Left forelimb (tissue), 1 donor: ENCODE measurements around the gene ERC2.

Source experiments
- DNase-seq: peaks from one replicate; pipeline ENCODE4 v3.0.0-alpha.2; 2018; ENCODE audit warnings: low spot score

ERC2 gene

DNA sequence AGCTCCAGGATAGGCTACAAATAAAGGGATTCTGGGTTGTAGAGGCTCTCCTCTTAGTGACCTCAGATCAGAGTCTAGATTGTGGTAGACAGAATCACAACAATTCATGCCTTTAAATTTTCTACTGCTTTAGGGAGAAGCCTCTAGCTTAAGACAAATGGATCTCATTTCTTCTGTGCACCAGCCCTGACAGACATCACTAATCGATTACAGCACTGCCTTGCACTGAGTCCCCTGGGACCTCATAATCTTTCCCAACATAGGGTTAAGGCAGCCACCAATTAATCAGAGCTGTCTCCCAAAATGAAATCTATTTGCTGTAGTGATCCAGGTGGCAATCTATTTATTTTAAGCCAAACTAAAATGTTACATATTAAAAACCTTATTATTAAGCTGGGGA, 544.6 kb downstream of the ERC2 start:
- DNase-seq, result no peak

DNA sequence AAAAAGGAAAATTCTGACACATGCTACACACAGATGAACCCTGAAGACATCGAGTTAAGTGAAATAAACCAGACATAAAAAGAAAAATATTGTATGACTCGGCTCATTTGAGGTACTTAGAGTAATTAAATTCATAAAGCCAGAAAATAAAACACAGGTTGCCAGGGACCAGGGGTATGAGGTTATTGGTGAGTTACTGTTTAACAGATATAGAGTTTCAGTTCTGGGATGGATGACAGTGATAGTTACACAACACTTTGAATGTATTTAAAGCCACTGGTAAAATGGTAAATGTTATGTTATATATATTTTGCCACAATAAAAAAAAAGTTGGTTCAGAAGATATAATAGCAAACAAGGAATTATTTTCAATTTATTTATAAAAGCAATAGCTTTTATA, 545.1 kb downstream of the ERC2 start:
- DNase-seq, result no peak

DNA sequence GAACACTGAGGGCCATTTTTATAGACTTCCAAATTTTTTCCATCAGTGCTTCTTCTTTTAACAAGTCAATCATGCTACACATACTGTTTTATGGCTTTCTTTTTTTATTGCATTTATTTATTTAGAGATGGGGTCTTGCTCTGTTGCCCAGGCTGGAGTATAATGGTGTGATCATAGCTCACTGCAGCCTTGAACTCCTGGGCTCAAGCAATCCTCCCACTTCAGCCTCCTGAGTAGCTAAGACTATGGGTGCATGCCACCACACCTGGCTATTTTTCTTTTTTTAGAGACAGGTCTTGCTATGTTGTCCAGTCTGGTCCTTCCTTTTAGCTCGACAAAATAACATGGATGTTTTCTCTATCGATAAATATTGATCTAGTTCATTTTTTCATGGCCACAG, 555.4 kb downstream of the ERC2 start:
- no peak for DNase-seq

DNA sequence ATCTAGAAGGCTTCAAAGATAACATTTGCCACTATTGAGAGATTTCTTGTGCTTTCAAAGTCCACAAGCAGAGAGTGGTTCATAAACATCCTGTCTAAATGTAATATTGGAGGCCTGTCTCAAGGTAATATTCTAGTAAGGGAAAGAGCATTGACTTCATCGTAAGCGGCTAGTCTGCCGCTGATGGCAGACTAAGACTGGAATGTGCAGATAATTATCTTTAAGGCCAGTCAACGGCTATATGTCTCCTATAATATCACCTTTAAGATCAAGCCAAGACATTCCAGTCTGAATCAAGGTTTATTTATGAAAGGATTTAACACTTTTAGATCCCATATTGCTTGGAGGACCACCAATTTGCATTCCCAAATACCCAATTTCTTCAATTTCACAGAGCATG, 557.0 kb downstream of the ERC2 start:
- DNase-seq, result no peak

DNA sequence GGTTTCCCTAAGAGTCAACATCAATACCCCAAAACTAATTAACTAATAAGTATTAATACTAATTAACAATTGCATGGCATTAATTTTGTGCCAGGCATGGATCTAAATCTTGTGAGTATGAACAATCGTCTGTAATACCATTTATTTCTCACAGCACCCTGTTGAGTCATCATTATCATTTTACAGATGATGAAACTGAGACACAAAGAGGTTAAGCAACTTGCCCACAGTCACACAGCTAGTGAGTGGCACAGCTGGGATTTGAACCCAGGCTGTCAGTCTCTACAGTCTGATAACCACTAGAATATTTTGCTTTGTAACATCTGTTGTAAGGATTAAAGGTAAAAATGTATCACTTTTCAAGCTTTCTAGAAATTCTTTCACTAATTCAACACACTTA, 557.7 kb downstream of the ERC2 start:
- DNase-seq, result no peak

DNA sequence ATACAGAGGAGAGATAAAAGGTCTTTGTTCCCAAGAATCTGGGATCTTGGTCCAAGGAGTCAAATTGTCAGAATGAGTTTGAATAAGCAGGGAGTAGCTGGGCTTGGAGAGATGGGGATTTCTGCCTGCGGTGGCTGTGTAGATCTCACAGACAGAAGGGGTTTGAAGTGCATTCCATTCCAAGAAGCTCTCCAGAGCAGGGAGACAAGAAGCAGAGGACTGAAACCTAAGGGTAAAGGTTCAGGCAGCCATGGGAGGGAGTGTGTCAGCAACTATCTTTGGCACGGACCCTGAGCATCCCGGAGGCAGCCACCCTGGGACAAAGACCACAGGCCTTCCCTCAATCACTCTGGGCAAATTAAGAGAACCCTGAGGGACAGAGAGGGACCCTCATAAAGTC, 558.9 kb downstream of the ERC2 start:
- DNase-seq, result no peak

DNA sequence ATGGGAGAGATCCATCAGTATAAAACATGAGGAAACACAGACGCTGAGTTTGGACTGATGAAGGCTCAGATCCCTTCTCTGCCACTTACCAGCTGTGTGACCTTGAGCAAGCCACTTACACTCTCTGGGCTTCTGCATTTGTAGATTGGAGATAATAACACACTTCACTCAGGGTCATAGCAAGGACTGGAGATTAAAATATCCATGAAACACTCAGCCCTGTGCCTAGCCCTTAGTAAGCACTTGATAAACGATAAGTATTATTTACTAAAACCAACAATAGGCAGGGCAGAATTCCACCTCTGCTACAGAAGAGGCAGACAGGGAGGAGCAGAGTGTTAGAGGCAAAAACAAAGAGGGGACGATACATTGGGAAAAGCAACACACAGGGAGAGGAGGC, 560.7 kb downstream of the ERC2 start:
- no peak for DNase-seq

DNA sequence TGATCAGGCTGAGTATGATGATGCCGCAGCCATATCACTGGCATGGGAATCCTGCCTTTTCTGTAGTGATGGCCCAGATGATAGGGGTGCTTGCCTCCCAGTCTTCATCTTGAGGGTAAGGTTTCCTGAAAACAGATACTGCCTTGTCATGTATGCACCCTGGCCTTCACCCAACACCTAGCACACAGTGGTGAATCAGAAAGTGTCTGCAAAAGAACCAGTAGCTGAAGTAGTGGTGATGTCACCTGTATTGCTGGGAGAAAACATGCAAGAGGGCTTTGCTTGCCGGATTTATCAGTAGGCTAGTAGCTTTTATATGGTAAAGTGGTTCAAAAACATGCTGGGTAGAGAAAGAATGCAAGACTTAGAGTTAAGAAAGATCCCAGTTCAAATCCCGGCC, 561.4 kb downstream of the ERC2 start:
- DNase-seq, result no peak

DNA sequence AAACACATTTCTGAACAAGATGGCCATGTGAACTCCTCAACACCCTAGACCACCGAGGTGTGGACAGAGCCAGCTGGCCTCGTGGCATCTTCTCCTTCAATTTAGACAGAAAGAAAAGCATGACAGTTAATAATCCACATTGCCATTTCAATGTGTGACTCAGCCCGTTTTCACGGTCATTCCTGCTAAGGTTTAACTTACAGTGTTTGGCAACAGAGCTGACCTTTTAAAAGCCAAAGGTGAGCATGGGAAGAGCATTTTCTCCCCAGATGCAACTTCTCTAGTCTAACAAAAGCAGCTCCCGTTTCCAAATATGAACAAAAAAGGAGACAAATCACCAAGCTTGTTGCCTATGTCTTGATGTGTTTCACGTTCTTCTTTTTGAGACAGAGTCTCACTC, 563.6 kb downstream of the ERC2 start:
- DNase-seq, result no peak

DNA sequence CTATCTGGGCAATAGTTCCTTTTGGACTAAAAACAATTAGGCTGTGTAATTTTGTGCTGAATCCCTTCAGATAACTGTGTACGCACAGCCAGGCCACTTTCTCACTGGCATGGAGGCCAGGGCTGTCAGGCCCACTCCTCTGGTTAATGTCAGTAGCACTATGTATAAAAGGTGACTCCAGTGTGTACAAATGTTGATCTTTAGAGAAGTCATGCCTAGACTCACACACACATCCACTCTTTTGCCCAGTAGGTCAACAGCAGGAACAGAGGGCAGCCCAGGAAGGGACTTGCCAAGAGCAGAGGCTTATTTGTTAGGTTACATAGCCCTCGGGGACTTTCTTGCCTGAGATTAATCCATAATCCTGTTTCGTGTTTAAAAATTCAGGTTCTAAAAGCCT, 564.6 kb downstream of the ERC2 start:
- DNase-seq, result no peak

DNA sequence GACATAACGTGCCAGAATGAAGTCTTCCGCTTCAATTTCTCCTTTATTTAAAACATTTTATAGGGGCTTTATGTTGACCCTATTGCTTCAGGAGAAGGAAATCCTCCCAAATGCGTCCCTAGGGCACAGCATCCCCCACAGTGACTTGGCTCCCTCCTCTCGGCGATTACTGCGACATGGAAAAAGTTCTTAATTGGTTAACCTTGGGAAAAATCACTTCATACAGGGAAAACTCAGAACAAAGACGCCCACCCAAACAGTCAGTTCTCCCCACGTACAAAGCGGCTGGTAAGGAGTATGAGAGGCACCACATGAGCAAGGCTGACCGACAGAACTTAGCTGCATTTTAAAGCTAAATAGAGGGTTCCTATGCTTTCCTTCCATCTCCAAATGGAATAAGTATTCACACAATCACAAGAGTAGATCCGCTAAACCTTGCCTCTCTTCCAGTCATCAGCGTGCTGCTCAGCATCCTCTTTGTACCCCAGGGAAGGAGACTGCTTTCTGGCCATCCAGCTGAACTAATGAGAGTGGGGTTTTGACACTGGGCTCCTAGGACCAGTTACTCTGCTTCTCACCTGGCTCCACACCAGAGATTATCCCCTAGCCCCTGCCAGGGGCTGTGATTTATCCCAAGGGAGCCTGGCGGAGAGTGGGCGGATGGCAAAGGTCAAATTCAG, 565.9 kb downstream of the ERC2 start:
- DNase-seq, result no peak

DNA sequence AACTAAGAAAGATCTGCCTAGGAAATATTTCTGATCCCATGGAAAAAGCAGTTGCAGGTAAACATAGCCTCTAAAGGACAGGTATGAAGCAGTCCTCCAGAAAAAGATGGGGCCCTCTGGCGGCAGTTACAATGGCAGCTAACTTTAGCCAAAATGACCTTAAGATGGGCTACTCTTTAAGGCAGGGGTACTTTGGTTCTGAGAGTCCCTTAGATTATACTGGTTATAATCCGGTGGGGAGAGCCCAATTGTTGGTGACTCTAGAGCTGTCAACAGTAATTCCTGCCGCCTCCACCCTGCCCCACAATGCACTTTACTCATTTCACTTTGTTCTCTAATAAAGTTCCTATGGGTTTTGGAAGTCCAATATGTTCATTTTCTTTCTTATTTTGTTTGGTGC, 568.4 kb downstream of the ERC2 start:
- DNase-seq, result no peak

DNA sequence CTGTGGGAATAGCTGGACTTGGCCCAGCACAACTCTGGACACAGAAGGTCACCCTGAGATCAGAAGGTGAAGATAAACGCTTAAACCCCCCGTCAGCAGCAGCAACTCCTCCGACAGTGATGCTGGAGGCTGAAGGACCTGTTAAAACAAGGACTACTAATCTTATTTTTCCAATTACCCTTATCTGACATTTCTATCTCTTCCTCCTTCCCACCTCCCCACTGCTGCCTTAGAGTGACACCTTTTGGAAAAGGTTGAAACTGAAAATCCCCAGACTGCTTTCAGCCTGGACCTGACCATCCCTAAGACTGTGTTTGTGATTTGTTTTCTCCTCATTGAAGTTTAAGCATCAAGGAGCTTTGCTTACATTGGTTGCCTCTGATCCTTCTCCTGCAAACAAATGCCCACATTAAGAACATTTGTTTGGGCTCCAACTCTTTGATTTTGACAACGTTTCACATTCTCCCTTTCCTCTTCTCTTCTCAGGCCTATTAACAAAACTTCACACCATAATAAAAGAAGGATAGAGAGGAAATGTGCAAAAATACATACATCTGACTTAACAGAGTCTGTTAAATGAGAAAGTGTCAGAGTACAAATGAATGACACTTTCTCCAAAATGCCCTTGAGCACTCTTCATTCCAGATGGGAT, 570.6 kb downstream of the ERC2 start:
- no peak for DNase-seq

DNA sequence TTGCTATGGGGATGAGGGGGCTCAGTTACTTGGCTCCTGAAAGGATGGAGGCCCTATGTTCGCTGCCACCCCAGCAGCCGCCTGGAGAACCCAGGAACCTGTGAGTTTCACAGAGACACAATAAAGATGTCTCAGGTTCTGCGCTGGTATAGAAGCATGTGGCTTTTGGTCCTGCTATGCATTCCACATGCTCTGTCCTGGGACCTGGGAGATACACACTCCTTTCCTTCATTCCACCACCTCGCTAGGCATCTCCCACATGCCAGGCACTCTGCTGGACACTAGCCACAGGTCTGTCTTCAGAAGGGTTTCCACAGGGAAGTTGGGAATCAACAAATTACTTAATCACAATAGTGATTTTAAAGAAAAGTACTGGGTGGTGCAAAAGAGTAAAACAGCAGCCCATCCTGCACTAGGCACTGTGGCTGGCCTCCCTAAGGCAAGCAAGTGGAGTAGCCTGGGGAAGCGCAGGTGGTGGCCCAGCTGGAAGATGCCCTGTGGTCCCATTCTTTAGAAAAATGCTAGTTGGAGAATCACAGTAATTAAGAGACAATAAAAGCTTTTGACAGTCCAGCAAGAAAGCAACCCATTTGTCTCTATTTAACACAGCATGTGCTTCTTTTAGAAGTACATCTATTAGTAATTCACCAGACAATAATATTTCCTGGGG, 572.2 kb downstream of the ERC2 start:
- DNase-seq, result no peak

DNA sequence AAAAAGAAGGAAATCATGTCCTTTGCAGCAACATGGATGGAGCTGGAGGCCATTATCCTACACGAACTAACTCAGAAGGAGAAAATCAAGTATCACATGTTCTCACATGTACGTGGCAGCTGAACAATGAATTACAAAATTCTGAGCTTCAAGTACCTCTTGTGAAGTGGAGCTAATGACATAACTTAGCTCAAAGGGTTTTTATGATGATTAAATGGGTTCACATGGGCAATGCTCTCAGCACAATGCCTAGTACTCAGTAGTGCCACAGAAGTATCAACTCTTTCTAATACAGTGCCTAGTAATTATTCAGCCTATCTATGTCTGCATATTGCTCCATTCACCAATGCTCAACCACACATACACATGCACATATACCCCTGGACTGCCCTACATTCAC, 573.7 kb downstream of the ERC2 start:
- DNase-seq, result no peak

DNA sequence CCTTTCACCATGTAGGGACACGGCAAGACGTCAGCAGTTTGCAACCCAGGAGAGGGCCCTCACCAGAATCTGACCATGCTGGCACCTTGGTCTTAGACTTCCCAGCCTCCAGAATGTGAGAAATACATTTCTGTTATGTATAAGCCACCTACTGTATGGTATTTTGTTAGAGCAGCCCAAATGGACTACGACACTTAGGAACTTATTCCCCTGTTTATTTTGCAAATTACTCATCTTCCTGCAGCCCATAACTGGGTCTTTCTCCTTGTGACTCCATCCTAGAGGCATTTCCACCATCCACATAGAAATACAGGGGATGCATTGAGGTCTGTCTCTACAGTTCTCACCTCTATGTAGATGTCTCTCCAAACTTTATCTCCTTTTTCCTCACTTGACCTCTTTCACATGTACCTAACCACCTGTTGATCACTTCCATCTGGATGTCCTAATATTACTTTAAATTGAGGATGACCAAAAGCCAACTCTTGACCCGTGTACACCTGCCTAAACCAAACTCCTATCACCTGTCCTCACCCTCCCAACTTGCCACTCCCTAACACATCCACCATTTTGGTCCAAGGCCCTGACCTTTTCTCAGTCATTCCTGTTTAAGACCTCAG, 575.1 kb downstream of the ERC2 start:
- no peak for DNase-seq

DNA sequence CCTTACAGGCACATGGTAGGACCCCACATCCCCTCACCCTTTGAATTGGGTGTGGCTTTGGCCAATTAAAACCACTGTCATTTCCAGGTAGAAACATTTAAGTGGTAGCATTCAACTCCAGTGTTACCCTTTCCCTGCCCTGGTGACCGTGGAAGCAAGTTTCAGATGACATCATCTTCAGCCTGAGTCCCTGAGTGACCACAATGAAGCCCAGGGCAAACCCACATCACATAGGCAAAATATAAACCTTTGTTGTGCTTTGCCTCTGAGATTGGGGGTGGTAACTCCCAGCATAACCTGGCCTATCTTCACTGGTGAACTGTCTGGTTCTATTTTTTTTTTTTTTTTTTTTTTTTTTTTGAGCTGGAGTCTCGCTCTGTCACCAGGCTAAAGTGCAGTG, 577.2 kb downstream of the ERC2 start:
- DNase-seq, result no peak

DNA sequence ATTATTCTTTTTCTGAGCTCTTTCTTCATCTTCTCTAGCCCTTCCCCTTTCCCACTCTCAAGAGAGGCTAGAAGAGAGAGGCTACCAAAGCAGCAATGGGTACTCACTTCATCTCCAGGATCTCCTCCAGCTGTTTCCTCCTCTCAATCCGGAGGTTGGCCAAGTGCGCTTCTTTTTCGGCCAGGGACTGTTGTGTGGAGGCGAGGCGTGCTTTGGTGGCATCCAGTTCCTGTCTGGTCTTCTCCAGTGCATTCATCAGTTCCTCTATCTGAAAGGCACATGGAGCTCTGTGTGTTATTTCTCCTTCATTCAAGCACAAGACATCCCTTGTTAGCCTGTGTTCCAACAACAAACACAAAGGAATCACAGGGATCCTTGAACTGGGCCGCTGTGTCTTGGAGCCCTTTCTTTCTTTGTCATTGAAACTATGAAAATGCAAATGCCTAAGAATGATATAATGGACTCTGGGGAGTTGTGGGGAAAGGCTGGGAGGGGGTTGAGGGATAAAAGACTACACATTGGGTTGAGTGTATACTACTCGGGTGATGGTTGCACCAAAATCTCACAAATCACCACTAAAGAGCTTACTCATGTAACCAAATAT, 579.9 kb downstream of the ERC2 start:
- no peak for DNase-seq

DNA sequence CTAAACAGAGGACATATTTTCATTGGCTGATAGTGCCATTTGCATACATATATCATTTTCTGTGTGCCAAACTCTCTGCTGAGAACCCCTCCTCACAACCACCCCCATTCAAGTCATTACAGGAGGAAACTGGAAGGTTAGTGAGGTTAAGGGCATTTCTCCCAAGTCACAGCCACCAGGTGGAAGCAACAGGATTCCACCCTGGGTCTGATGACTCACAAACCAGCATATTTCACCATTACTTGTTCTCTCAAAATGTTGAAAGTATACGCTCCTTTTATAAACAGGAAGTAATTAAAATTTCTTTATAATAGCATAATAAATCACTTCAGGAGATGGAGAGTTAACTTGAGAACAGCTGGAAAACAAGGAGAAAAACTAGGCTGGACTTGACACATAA, 582.5 kb downstream of the ERC2 start:
- no peak for DNase-seq

DNA sequence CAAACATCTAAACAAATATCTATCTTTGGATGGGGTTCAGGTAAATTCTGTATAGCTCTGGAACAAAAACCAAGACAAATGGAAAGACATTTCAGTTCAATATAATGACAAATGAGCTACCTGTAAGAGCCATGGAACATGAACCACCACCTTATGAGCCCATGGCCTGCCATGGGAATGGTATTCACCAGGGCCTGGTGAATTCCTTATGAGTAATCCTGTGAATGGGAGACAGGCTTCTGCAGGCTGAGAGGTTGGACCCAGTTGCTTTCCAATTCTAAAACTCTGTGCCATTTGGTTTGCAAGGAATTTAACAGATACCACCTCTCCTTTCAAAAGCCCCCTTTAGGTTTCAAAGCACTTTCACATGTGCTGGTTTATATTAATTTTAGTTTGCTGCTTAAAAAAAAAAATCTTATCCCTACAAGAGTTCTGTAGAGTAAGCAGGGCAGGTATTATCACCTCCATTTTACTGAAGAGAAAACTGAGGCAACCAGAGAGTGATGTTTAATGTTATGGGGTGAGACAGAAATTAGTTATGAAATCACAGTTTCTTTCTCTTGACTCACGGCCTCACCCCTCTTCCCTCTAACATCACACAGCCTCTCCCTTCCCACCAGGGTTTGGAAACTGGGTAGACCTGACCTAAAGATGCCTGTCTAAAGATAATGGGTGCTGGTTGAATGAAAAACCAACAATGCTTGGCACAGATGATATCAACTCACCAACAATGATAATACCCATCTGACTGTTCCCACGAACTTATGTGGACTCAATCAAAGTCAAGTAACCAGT, 583.6 kb downstream of the ERC2 start:
- DNase-seq, result no peak

DNA sequence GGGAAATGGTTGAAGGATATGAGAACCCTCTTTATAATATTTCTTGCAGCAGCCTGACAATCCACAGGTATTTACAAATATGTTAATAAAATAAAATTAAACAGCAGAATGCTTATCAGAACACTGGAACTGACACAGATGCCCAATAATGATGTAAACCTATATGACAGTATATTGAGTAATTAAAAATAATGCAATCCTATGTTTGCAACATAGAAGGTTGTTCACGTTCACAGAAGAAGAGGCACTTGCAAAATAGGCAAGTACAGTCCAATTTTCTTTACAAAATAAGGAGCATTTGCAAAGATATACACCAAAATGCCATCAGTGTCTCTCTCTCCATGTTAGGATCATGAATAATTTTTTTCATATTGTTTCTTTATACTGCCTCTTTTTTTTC, 584.2 kb downstream of the ERC2 start:
- no peak for DNase-seq

DNA sequence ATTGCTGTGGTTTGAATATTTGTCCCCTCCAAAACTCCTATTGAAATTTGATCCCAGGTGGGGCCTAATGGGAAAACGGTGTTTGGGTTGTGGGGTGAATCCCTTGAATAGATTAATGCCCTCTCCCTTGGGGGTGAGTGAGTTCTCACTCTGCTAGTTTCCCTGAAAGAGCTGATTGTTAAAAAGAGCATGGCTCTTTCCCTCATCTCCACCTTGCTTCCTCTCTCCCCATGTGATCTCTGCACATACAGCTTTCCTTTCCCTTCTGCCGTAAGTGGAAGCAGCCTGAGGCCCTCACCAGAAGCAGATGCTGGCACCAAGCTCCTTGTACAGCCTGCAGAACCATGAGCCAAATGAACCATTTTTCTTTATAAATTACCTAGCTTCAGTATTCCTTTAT, 586.3 kb downstream of the ERC2 start:
- DNase-seq, result no peak
